GM12874 (cell line): Measurements from ENCODE around the gene ANKRD45.

Experiments used
- TF ChIP-seq, protein P1 (sequence below): IDR thresholded peaks from 2 replicates; pipeline ENCODE4 v1.5.1; 2011; ENCODE audit warnings: low read depth, mild to moderate bottlenecking, control low read depth, low read length, moderate library complexity; ENCODE audit not compliant: insufficient read depth

ANKRD45 gene

GRCh38 chr1:173581383-173582079, 88.1 kb downstream of the ANKRD45 start:
- TF ChIP-seq, protein P1, sequence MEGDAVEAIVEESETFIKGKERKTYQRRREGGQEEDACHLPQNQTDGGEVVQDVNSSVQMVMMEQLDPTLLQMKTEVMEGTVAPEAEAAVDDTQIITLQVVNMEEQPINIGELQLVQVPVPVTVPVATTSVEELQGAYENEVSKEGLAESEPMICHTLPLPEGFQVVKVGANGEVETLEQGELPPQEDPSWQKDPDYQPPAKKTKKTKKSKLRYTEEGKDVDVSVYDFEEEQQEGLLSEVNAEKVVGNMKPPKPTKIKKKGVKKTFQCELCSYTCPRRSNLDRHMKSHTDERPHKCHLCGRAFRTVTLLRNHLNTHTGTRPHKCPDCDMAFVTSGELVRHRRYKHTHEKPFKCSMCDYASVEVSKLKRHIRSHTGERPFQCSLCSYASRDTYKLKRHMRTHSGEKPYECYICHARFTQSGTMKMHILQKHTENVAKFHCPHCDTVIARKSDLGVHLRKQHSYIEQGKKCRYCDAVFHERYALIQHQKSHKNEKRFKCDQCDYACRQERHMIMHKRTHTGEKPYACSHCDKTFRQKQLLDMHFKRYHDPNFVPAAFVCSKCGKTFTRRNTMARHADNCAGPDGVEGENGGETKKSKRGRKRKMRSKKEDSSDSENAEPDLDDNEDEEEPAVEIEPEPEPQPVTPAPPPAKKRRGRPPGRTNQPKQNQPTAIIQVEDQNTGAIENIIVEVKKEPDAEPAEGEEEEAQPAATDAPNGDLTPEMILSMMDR: no peak

- TF ChIP-seq, protein P1: no peak
Measured at GRCh38 chr1:173580658-173581057, 89.0 kb downstream of the ANKRD45 start.

DNA sequence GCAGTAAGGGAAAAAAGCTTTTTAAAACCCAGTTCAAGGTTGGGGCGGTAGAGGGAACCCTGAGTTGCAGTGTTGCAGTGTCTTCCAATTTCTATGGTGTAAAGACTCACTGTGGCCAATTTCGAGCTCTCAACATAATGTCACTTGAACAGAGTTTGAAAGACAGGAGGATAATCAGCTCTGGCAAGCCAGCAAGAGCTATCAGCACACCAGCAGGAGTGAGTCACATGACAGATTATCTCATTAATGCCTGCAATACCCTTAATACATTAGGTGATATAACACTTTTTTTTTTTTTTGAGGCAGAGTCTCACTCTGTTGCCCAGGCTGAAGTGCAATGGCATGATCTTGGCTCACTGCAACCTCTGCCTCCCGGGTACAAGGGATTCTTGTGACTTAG, 89.6 kb downstream of the ANKRD45 start:
- TF ChIP-seq, protein P1: no peak

GRCh38 chr1:173573596-173573995, 96.1 kb downstream of the ANKRD45 start:
- TF ChIP-seq, protein P1: no peak

- TF ChIP-seq, protein P1: no peak
Measured at GRCh38 chr1:173572201-173572873, 97.3 kb downstream of the ANKRD45 start.

GRCh38 chr1:173570370-173571007, 99.2 kb downstream of the ANKRD45 start:
- TF ChIP-seq, protein P1: no peak

GRCh38 chr1:173568483-173568882, 101.2 kb downstream of the ANKRD45 start:
- TF ChIP-seq, protein P1: no peak
